VCaP (cell line): ENCODE measurements around the gene ZNF224.

Experiments used
- H3K27ac ChIP-seq: fragments of 450-650 bp; 2 replicates; pipeline ENCODE4 v1.5.1; 2017
- CTCF ChIP-seq: fragments of 450-650 bp; conservative IDR thresholded peaks from 2 replicates; pipeline ENCODE4 v1.5.1; 2017; ENCODE audit warnings: mild to moderate bottlenecking, moderate library complexity

ZNF224 gene

GRCh38 chr19:44066305-44066704 is 27.9 kb upstream of the ZNF224 start:
- TF ChIP-seq CTCF, result no peak

GRCh38 chr19:44069415-44069814 is 24.7 kb upstream of the ZNF224 start:
- no peak overlapping the region for H3K27ac ChIP-seq
- TF ChIP-seq CTCF, result no peak

More at GRCh38 chr19:44066305-44066704, 27.9 kb upstream of the ZNF224 start:
- no peak overlapping the region for H3K27ac ChIP-seq

GRCh38 chr19:44071824-44072542 is 22.2 kb upstream of the ZNF224 start, which contains the start of gene ZNF284:
TSS of gene ZNF284 (plus strand) at chr19:44072159. CDS start at chr19:44076390, 4,231 bp downstream.
- peak within 1 kb of the TSS; percentile 73 for H3K27ac ChIP-seq
- no peak for TF ChIP-seq CTCF

- peak; percentile 26 for TF ChIP-seq CTCF
- H3K27ac ChIP-seq, result peak overlapping the region; percentile 73
Measured at GRCh38 chr19:44072543-44073401, 21.4 kb upstream of the ZNF224 start.

- no peak overlapping the region for H3K27ac ChIP-seq
- no peak for TF ChIP-seq CTCF
Measured at GRCh38 chr19:44076325-44076724, 17.8 kb upstream of the ZNF224 start.

GRCh38 chr19:44092108-44092507 is 2.1 kb upstream of the ZNF224 start:
- no peak for TF ChIP-seq CTCF
- no peak overlapping the region for H3K27ac ChIP-seq

- no peak overlapping the region for H3K27ac ChIP-seq
- TF ChIP-seq CTCF, result no peak
Measured at GRCh38 chr19:44107751-44108150, 13.6 kb downstream of the ZNF224 start.
